Measurements from ENCODE around the gene FARP1.

The FARP1 gene

DNA sequence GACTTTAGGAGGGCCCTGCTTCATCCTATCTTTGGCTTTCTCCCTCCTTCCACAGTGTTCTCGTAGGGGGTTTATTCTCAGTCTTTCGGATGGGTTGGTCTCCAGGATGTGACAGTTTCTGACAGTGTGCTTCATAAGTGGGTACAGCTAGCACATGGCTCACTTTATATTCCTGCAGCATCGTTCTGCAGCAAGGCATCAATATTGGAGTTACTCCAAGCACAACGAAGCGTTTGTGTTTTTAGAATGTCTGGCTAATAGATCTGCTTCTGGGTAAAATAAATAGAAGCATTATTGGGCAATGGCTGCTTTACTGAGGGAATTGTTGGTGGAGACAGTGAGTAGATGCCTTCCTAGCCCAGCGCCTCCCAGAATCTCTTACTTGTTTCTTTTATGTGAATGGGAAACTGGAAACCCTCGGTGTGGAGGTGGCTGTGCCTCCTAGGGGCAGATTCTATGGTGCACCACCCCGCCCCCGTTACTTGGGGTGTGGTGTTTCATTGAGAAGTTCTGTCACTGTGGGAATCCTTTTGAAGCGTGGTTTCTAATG lies 2.0 kb downstream of the FARP1 start:
- Histone ChIP-seq H3K9me3 (no peaks in the 10 kb centered on the region), H3K27me3 (peaks cover 96% of the 10 kb centered on the region), H3K36me3 (no peaks in the 10 kb centered on the region), H3K27ac (no peak overlapping the region), H3K4me3 (ENCODE audit: low read depth in 1 of 2, low read length in 1 of 2) (no peak overlapping the region), H3K4me1 (ENCODE audit: control insufficient read depth in 1 of 2, insufficient read depth in 1 of 2, low read depth in 1 of 2, low read length in 1 of 2) (peaks cover 3 to 4% of the 10 kb centered on the region in 2 experiments)
- TF ChIP-seq, protein P1, sequence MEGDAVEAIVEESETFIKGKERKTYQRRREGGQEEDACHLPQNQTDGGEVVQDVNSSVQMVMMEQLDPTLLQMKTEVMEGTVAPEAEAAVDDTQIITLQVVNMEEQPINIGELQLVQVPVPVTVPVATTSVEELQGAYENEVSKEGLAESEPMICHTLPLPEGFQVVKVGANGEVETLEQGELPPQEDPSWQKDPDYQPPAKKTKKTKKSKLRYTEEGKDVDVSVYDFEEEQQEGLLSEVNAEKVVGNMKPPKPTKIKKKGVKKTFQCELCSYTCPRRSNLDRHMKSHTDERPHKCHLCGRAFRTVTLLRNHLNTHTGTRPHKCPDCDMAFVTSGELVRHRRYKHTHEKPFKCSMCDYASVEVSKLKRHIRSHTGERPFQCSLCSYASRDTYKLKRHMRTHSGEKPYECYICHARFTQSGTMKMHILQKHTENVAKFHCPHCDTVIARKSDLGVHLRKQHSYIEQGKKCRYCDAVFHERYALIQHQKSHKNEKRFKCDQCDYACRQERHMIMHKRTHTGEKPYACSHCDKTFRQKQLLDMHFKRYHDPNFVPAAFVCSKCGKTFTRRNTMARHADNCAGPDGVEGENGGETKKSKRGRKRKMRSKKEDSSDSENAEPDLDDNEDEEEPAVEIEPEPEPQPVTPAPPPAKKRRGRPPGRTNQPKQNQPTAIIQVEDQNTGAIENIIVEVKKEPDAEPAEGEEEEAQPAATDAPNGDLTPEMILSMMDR (IDR thresholded peaks at IDR 0.05) = no peak

DNA sequence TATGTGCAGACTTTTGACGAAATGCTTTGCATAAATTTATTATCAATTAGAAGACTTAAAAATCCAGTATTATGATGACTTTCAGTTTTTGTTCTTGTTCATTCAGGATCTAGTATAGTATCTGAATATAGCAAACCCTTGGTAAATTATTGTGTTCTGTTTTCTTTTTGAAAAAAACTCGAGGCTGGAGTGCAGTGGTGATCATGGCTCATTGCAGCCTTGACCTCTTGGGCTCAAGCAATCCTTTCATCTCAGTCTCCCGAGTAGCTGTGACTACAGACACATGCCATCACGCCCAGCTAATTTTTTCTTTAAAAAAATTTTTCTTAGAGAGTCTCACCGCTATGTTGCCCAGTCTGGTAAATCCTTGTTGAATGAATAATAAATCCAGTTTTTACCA lies 4.6 kb downstream of the FARP1 start:
- H3K9me3 ChIP-seq = no peaks in the 10 kb centered on the region
- TF ChIP-seq, protein P1 (IDR thresholded peaks at IDR 0.05) = no peak
- H3K36me3 ChIP-seq = no peaks in the 10 kb centered on the region
- peaks cover 2 to 3% of the 10 kb centered on the region in 2 experiments for H3K4me1 ChIP-seq (ENCODE audit: control insufficient read depth in 1 of 2, insufficient read depth in 1 of 2, low read depth in 1 of 2, low read length in 1 of 2)
- H3K27ac ChIP-seq = no peak overlapping the region
- H3K27me3 ChIP-seq = peaks cover 90% of the 10 kb centered on the region
- no peak overlapping the region for H3K4me3 ChIP-seq (ENCODE audit: low read depth in 1 of 2, low read length in 1 of 2)

DNA sequence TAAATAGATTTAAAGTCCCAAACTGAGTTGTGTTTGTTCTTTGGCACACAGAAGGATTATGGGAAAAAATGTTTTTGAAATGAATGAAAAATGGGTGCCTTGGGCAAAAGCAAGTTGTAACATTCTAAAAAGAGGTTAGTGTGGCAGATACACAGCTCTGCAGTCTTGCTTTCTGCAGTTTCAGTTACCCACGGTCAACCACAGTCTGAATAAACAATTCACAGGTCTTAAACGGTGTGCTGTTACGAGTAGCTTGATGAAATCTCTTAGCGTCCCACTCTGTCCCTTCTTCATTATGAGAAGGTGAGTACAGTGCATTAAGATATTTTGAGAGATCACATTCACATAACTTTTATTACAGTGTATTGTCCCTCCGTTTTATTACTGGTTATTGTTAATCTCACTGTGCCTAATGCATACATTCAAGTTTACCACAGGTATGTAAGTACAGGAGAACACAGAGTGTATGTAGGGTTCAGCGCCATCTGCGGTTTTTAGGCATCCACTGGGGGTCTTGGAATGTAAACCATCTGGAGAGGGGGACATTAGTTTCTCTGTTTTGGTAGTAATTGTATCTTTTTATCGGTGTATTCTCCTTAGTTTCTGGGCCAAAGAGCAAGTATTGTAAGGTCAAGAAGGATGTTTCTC lies 8.1 kb downstream of the FARP1 start:
- no peaks in the 10 kb centered on the region for H3K4me1 ChIP-seq (ENCODE audit: control insufficient read depth in 1 of 2, insufficient read depth in 1 of 2, low read depth in 1 of 2, low read length in 1 of 2)
- H3K27ac ChIP-seq = no peak overlapping the region
- TF ChIP-seq, protein P1 (IDR thresholded peaks at IDR 0.05) = no peak
- no peaks in the 10 kb centered on the region for H3K9me3 ChIP-seq
- H3K4me3 ChIP-seq (ENCODE audit: low read depth in 1 of 2, low read length in 1 of 2) = no peak overlapping the region
- peaks cover 62% of the 10 kb centered on the region for H3K27me3 ChIP-seq
- no peaks in the 10 kb centered on the region for H3K36me3 ChIP-seq

DNA sequence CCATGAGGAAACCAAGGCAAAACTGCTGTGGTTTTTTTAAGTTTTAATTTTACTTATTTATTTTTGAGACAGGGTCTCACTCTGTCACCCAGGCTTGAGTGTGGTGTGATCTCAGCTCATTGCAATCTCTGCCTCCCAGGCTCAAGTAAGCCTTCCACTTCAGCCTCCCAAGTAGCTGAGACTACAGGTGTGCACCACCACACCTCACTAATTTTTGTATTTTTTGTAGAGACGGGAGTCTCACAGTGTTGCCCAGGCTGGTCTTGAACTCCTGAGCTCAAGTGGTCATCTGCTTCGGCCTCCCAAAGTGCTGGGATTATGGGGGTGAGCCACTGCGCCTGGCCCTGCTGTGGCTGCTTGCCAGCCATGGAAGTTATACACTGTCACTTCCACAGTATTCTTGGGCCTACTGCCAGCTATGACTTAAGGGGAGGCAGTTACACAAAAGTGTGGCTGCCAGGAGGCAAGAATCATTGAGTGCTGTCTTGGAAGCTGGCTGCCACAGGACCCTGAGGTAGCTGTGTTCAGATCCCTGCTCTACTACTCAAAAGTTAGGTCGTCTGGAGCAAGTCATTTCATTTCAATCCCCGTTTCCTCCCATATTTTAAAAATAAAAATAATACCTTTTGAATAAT lies 12.7 kb downstream of the FARP1 start:
- Histone ChIP-seq H3K36me3 (no peaks in the 10 kb centered on the region), H3K9me3 (no peaks in the 10 kb centered on the region), H3K4me1 (ENCODE audit: control insufficient read depth in 1 of 2, insufficient read depth in 1 of 2, low read depth in 1 of 2, low read length in 1 of 2) (no peaks in the 10 kb centered on the region), H3K4me3 (ENCODE audit: low read depth in 1 of 2, low read length in 1 of 2) (no peak overlapping the region), H3K27ac (no peak overlapping the region), H3K27me3 (peaks cover 30% of the 10 kb centered on the region)
- TF ChIP-seq, protein P1 (IDR thresholded peaks at IDR 0.05) = no peak

DNA sequence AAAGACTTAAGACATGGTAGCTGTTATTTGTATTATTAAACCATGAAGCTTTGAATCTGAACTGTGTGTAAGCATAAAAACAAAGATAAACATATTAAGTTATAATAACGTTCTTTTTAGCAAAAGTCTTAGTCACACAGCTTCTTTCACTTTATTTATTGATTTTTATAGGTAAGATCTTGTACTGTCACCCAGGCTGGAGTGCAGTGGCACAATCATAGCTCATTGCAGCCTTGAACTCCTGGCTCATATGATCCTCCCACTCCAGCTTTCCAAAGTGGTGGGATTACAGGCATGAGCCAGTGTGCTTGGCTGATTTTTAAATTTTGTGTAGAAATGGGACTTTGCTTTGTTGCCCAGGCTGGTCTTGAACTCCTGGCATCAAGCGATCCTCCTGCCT lies 13.4 kb downstream of the FARP1 start:
- Histone ChIP-seq H3K36me3 (no peaks in the 10 kb centered on the region), H3K9me3 (no peaks in the 10 kb centered on the region), H3K4me1 (ENCODE audit: control insufficient read depth in 1 of 2, insufficient read depth in 1 of 2, low read depth in 1 of 2, low read length in 1 of 2) (no peaks in the 10 kb centered on the region), H3K27me3 (peaks cover 24% of the 10 kb centered on the region), H3K27ac (no peak overlapping the region), H3K4me3 (ENCODE audit: low read depth in 1 of 2, low read length in 1 of 2) (no peak overlapping the region)
- TF ChIP-seq, protein P1 (IDR thresholded peaks at IDR 0.05) = no peak

Data from neutrophil (primary cell).